ENCODE data around the gene ATP1A3. TPM values are rescaled to one million over a fixed set of nuclear protein-coding genes. Genes with fewer than 3 reads are reported as not detected.
A peak's percentile ranks its signal among the peaks of the same experiment; 100 is the strongest.

The ATP1A3 gene
- total and polyA plus RNA-seq, 2 of the 13 experiments (the other 11 are each of a cell fraction or from before 2014, with no cell fraction given) = 0.01 to 0.04 TPM

- TF ChIP-seq PLSCR1 (CRISPR knock-in tag; IDR thresholded peaks at IDR 0.05; ENCODE audit: borderline replicate concordance) (no peak), FOXK2 (IDR thresholded peaks at IDR 0.05) (no peak), TFDP1 (CRISPR knock-in tag; IDR thresholded peaks at IDR 0.05; ENCODE audit: borderline replicate concordance) (no peak; the same call in 1 of the 2 replicates), ZNF24 (IDR thresholded peaks at IDR 0.05) (no peak), ZBTB3 (CRISPR knock-in tag; IDR thresholded peaks at IDR 0.05; ENCODE audit: borderline replicate concordance, low read depth) (no peak), CSRNP2 (CRISPR knock-in tag; conservative IDR thresholded peaks at IDR 0.05; ENCODE audit: low read depth) (no peak), DRAP1 (CRISPR knock-in tag; IDR thresholded peaks at IDR 0.05) (no peak), NR0B2 (CRISPR knock-in tag; IDR thresholded peaks at IDR 0.05) (no peak), ONECUT2 (CRISPR knock-in tag; IDR thresholded peaks at IDR 0.05) (no peak), RBFOX2 (IDR thresholded peaks at IDR 0.05; ENCODE audit: low read depth, low read length) (peak; percentile 60), PHF21A (CRISPR knock-in tag; IDR thresholded peaks at IDR 0.05) (no peak; the same call in 1 of the 2 replicates), ZNF749 (CRISPR knock-in tag; IDR thresholded peaks at IDR 0.05; ENCODE audit: borderline replicate concordance) (no peak), ZNF235 (CRISPR knock-in tag; IDR thresholded peaks at IDR 0.05; ENCODE audit: borderline replicate concordance) (no peak), ZNF639 (CRISPR knock-in tag; conservative IDR thresholded peaks at IDR 0.05) (no peak), TP53 (CRISPR knock-in tag; conservative IDR thresholded peaks at IDR 0.05) (no peak), ZGPAT (CRISPR knock-in tag; IDR thresholded peaks at IDR 0.05) (peak; percentile 45; the same call in 1 of the 2 replicates), MYNN (CRISPR knock-in tag; IDR thresholded peaks at IDR 0.05; ENCODE audit: low read depth) (no peak), ZNF773 (CRISPR knock-in tag; IDR thresholded peaks at IDR 0.05; ENCODE audit: borderline replicate concordance) (no peak), ZKSCAN8 (CRISPR knock-in tag; IDR thresholded peaks at IDR 0.05; ENCODE audit: borderline replicate concordance) (no peak), SAP130 (CRISPR knock-in tag; IDR thresholded peaks at IDR 0.05; ENCODE audit: low read depth) (peak; percentile 17; the same call in 1 of the 2 replicates), ZNF570 (CRISPR knock-in tag; IDR thresholded peaks at IDR 0.05; ENCODE audit: borderline replicate concordance) (0 out of 2 replicates have a peak, but pooled peaks have one; percentile 60)
Measured at GRCh38 chr19:41959056-41960053, 34.7 kb downstream of the ATP1A3 start, which contains the start of gene RABAC1 (continued).

All from HepG2 (cell line).